PC-9 (cell line): ENCODE results near the gene PRKG1. TPM values are rescaled to one million over a fixed set of nuclear protein-coding genes. Genes with fewer than 3 reads are reported as not detected.

Source experiments
- BruUV-seq: library from RNA; stranded (reverse); fragments of 400-500 nt; replicated peaks from 2 replicates; lab custom pipeline; 2021; lab: Mats Ljungman, UMichigan
- CTCF ChIA-PET: fragments of 300-600 bp; sonication (Branson Sonifier 250); formaldehyde crosslinking; loops from one replicate; lab custom pipeline; 2022; ENCODE audit warnings: antibody characterized with exemption; lab: Charles Lee
- POLR2A ChIA-PET: fragments of 300-600 bp; sonication (Branson Sonifier 250); formaldehyde crosslinking; loops from one replicate; lab custom pipeline; 2022; ENCODE audit warnings: antibody characterized with exemption; ENCODE audit not compliant: unreplicated experiment; lab: Charles Lee
- DNase-seq, 2 experiments: peaks; one replicate each; pipeline versions ENCODE4 v3.0.0 to v3.0.0-alpha.2; 2015 to 2022; ENCODE audit warnings: mixed read lengths in 1 of 2
- H2AFZ ChIP-seq: fragments of 200-600 bp; sonication (generic); 2 replicates; pipeline ENCODE4 v1.8.1; 2017; ENCODE audit warnings: antibody characterized with exemption
- H3F3A ChIP-seq: fragments of 200-600 bp; sonication (generic); 2 replicates; pipeline ENCODE4 v1.8.1; 2017; ENCODE audit warnings: antibody characterized with exemption, mild to moderate bottlenecking, low read depth; ENCODE audit not compliant: insufficient read depth
- H3K27ac ChIP-seq: fragments of 200-600 bp; sonication (generic); 2 replicates; pipeline ENCODE4 v1.6.1; 2016; ENCODE audit warnings: mixed run types
- H3K27me3 ChIP-seq: fragments of 200-600 bp; sonication (generic); 2 replicates; pipeline ENCODE4 v1.6.1; 2016; ENCODE audit warnings: low read depth, mixed run types; ENCODE audit not compliant: insufficient read depth
- H3K36me3 ChIP-seq: fragments of 200-600 bp; sonication (generic); 2 replicates; pipeline ENCODE4 v1.6.1; 2016; ENCODE audit warnings: low read depth, mixed run types
- H3K4me1 ChIP-seq: fragments of 200-600 bp; sonication (generic); replicated peaks from 2 replicates; pipeline ENCODE4 v1.6.1; 2016; ENCODE audit warnings: mixed run types; ENCODE audit not compliant: insufficient read depth
- H3K4me2 ChIP-seq: fragments of 200-600 bp; sonication (generic); 2 replicates; pipeline ENCODE4 v1.6.1; 2017; ENCODE audit warnings: mixed run types
- H3K4me3 ChIP-seq: fragments of 200-600 bp; sonication (generic); 2 replicates; pipeline ENCODE4 v1.6.1; 2016; ENCODE audit warnings: mixed run types
- H3K79me2 ChIP-seq: fragments of 200-600 bp; sonication (generic); 2 replicates; pipeline ENCODE4 v1.6.1; 2017; ENCODE audit warnings: low read depth, mixed run types
- H3K9me2 ChIP-seq: fragments of 200-600 bp; sonication (generic); 2 replicates; pipeline ENCODE4 v1.8.1; 2017; ENCODE audit warnings: mild to moderate bottlenecking; ENCODE audit not compliant: insufficient read depth
- H3K9me3 ChIP-seq: fragments of 200-600 bp; sonication (generic); 2 replicates; pipeline ENCODE4 v1.8.1; 2016; ENCODE audit warnings: low read depth; ENCODE audit not compliant: insufficient read depth
- H4K20me1 ChIP-seq: fragments of 200-600 bp; sonication (generic); 2 replicates; pipeline ENCODE4 v1.8.1; 2017; ENCODE audit not compliant: insufficient read depth
- EZH2 ChIP-seq: fragments of 200-600 bp; sonication (generic); IDR thresholded peaks from 2 replicates; pipeline ENCODE4 v1.8.0; 2017; ENCODE audit warnings: antibody characterized with exemption, low read depth
- intact Hi-C: fragments of 100-400 bp; cut with micrococcal nuclease; formaldehyde crosslinking; loops from one replicate; pipeline ENCODE4 v1.10.0; 2022; ENCODE audit not compliant: unreplicated experiment
- total RNA-seq: library from RNA; stranded (reverse); gene quantifications from 2 replicates; pipeline ENCODE4 v1.2.3, GENCODE V29; 2021
- TF ChIP-seq, protein P1 (sequence below): fragments of 200-600 bp; sonication (generic); conservative IDR thresholded peaks from 2 replicates; pipeline ENCODE4 v1.6.1; 2017; ENCODE audit warnings: mixed run types, antibody characterized with exemption, mild to moderate bottlenecking, moderate library complexity

The PRKG1 gene
- total RNA-seq, 1 experiment from 2014 or later: 0.70 TPM

DNA sequence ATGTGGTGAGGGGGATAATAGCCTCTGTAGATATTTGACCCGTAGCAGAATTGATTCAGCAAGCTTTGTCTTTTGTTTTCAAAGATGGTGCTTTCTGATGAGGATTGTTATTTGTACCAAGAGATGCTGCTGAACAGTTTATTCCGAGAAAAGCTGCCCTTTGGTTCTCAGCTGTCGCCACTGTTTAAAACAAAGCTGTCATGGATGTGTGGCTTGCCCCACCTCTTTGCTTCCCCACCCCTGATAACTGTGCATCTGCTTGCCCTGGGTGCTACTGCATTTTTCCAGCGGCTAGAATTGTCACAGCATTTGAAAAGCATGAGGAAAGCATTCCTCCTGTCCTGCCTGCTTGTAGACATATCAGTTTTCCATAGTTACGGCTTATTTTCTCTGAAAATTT, 852.0 kb downstream of the PRKG1 start:
- H3K4me2 ChIP-seq: no peak overlapping the region
- no TSS peak for BruUV-seq

GRCh38 chr10:51928162-51928561, 853.9 kb downstream of the PRKG1 start:
- Histone ChIP-seq H3F3A (no peaks in the 10 kb centered on the region), H3K27ac (no peak overlapping the region), H3K9me2 (no peaks in the 10 kb centered on the region; the same call in 1 of the 2 replicates), H3K9me3 (no peaks in the 10 kb centered on the region), H4K20me1 (no peaks in the 10 kb centered on the region), H3K4me2 (no peak overlapping the region), H2AFZ (no peak overlapping the region), H3K36me3 (no peaks in the 10 kb centered on the region), H3K4me3 (no peak overlapping the region), H3K27me3 (no peaks in the 10 kb centered on the region), H3K79me2 (no peaks in the 10 kb centered on the region), H3K4me1 (no peaks in the 10 kb centered on the region)
- intact Hi-C loops: no loop called here
- no peak for DNase-seq
- no TSS peak for BruUV-seq
- ChIA-PET CTCF (no interaction called here), POLR2A (no interaction called here)
- TF ChIP-seq EZH2: no peak
- TF ChIP-seq, protein P1, sequence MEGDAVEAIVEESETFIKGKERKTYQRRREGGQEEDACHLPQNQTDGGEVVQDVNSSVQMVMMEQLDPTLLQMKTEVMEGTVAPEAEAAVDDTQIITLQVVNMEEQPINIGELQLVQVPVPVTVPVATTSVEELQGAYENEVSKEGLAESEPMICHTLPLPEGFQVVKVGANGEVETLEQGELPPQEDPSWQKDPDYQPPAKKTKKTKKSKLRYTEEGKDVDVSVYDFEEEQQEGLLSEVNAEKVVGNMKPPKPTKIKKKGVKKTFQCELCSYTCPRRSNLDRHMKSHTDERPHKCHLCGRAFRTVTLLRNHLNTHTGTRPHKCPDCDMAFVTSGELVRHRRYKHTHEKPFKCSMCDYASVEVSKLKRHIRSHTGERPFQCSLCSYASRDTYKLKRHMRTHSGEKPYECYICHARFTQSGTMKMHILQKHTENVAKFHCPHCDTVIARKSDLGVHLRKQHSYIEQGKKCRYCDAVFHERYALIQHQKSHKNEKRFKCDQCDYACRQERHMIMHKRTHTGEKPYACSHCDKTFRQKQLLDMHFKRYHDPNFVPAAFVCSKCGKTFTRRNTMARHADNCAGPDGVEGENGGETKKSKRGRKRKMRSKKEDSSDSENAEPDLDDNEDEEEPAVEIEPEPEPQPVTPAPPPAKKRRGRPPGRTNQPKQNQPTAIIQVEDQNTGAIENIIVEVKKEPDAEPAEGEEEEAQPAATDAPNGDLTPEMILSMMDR: no peak

More for the DNA sequence above, 852.0 kb downstream of the PRKG1 start:
- Histone ChIP-seq H3K9me3 (no peaks in the 10 kb centered on the region), H3K27ac (no peak overlapping the region), H3K4me1 (no peaks in the 10 kb centered on the region), H3F3A (no peaks in the 10 kb centered on the region), H2AFZ (no peak overlapping the region), H4K20me1 (no peaks in the 10 kb centered on the region), H3K27me3 (no peaks in the 10 kb centered on the region), H3K9me2 (no peaks in the 10 kb centered on the region; the same call in 1 of the 2 replicates), H3K79me2 (no peaks in the 10 kb centered on the region), H3K4me3 (no peak overlapping the region), H3K36me3 (no peaks in the 10 kb centered on the region)
- DNase-seq: no peak
- intact Hi-C loops: no loop called here
- CTCF ChIA-PET: no interaction called here
- TF ChIP-seq EZH2: no peak
- TF ChIP-seq, protein P1: no peak
- POLR2A ChIA-PET: no interaction called here

- no TSS peak for BruUV-seq
- Histone ChIP-seq H3K9me2 (no peaks in the 10 kb centered on the region; the same call in 1 of the 2 replicates), H3K4me1 (no peaks in the 10 kb centered on the region), H3K79me2 (no peaks in the 10 kb centered on the region), H3K4me2 (no peak overlapping the region), H3K4me3 (no peak overlapping the region), H3K36me3 (no peaks in the 10 kb centered on the region), H3K27ac (no peak overlapping the region), H3K27me3 (no peaks in the 10 kb centered on the region), H2AFZ (0 out of 2 replicates have a peak overlapping the region, but pooled peaks have one; percentile 31), H3F3A (no peaks in the 10 kb centered on the region), H4K20me1 (no peaks in the 10 kb centered on the region), H3K9me3 (no peaks in the 10 kb centered on the region)
- CTCF ChIA-PET: no interaction called here
- DNase-seq: no peak
- intact Hi-C loops: no loop called here
- TF ChIP-seq EZH2: no peak
- TF ChIP-seq, protein P1: no peak
- POLR2A ChIA-PET: interaction anchor here (0.7 kb wide), 2 partner anchors 325 to 371 kb away, joined by 3 to 7 read pairs; no protein-coding TSS in a partner anchor
These were observed 858.2 kb downstream of the PRKG1 start for GRCh38 chr10:51932530-51932929.
